ENCODE measurements around the gene CATSPERZ. TPM values are rescaled to one million over a fixed set of nuclear protein-coding genes. Genes with fewer than 3 reads are reported as not detected.
A peak's percentile ranks its signal among the peaks of the same experiment; 100 is the strongest.

CATSPERZ gene
- total RNA-seq, 1 donor from 2014 or later: 0.26 TPM

- no peak for FAIRE-seq
- H3K27me3 ChIP-seq (ENCODE audit: control insufficient read depth, insufficient read depth, low read length): no peaks in the 10 kb centered on the region
Measured at GRCh38 chr11:64339286-64339685, 39.1 kb downstream of the CATSPERZ start.

GRCh38 chr11:64339754-64340408 is 39.7 kb downstream of the CATSPERZ start, which contains the start of gene CCDC88B:
Gene CCDC88B, plus strand, starts transcription at chr11:64340204. Its CDS starts 63 bp downstream, at chr11:64340267.
- no peaks in the 10 kb centered on the region for H3K36me3 ChIP-seq (ENCODE audit: control insufficient read depth, insufficient read depth, low read length)
- FAIRE-seq (no peak), DNase-seq (ENCODE audit: low read depth) (no peak)
- no peak for TF ChIP-seq CTCF (IDR thresholded peaks at IDR 0.05; ENCODE audit: insufficient read depth, low read length, severe bottlenecking)
- no peak within 1 kb of the TSS for H3K4me3 ChIP-seq (ENCODE audit: low read depth, low read length)
- H3K27me3 ChIP-seq (ENCODE audit: control insufficient read depth, insufficient read depth, low read length): no peaks in the 10 kb centered on the region

More at GRCh38 chr11:64339286-64339685, 39.1 kb downstream of the CATSPERZ start:
- TF ChIP-seq CTCF (IDR thresholded peaks at IDR 0.05; ENCODE audit: insufficient read depth, low read length, severe bottlenecking): no peak
- no peak for DNase-seq (ENCODE audit: low read depth)
- Histone ChIP-seq H3K36me3 (ENCODE audit: control insufficient read depth, insufficient read depth, low read length) (no peaks in the 10 kb centered on the region), H3K4me3 (ENCODE audit: low read depth, low read length) (no peak overlapping the region)

GRCh38 chr11:64340671-64341335 is 40.6 kb downstream of the CATSPERZ start:
- H3K27me3 ChIP-seq (ENCODE audit: control insufficient read depth, insufficient read depth, low read length): no peaks in the 10 kb centered on the region
- no peaks in the 10 kb centered on the region for H3K36me3 ChIP-seq (ENCODE audit: control insufficient read depth, insufficient read depth, low read length)
- DNase-seq (ENCODE audit: low read depth) (no peak), FAIRE-seq (no peak)
- no peak overlapping the region for H3K4me3 ChIP-seq (ENCODE audit: low read depth, low read length)
- peak; percentile 3 for TF ChIP-seq CTCF (IDR thresholded peaks at IDR 0.05; ENCODE audit: insufficient read depth, low read length, severe bottlenecking)

GRCh38 chr11:64341429-64341828 is 41.3 kb downstream of the CATSPERZ start:
- H3K4me3 ChIP-seq (ENCODE audit: low read depth, low read length): no peak overlapping the region
- no peak for TF ChIP-seq CTCF (IDR thresholded peaks at IDR 0.05; ENCODE audit: insufficient read depth, low read length, severe bottlenecking)
- H3K36me3 ChIP-seq (ENCODE audit: control insufficient read depth, insufficient read depth, low read length): no peaks in the 10 kb centered on the region
- no peaks in the 10 kb centered on the region for H3K27me3 ChIP-seq (ENCODE audit: control insufficient read depth, insufficient read depth, low read length)
- no peak for DNase-seq (ENCODE audit: low read depth)
- no peak for FAIRE-seq

GRCh38 chr11:64341851-64342791 is 42.0 kb downstream of the CATSPERZ start:
- no peaks in the 10 kb centered on the region for H3K36me3 ChIP-seq (ENCODE audit: control insufficient read depth, insufficient read depth, low read length)
- no peaks in the 10 kb centered on the region for H3K27me3 ChIP-seq (ENCODE audit: control insufficient read depth, insufficient read depth, low read length)
- no peak for FAIRE-seq
- DNase-seq (ENCODE audit: low read depth): peak; percentile 81
- TF ChIP-seq CTCF (IDR thresholded peaks at IDR 0.05; ENCODE audit: insufficient read depth, low read length, severe bottlenecking): peak; percentile 64
- H3K4me3 ChIP-seq (ENCODE audit: low read depth, low read length): peak overlapping the region; percentile 30

Data from bronchial epithelial cell (primary cell).